HUES48 (cell line): ENCODE measurements around the gene SCARF1.

ENCODE experiments used
- H3K27ac ChIP-seq: one replicate; pipeline ENCODE4 v1.7.0; 2013; ENCODE audit warnings: low read depth, low read length, inconsistent platforms
- H3K27me3 ChIP-seq: 2 replicates; pipeline ENCODE4 v1.6.1; 2013; ENCODE audit warnings: mild to moderate bottlenecking, low read length; ENCODE audit not compliant: control insufficient read depth, insufficient read depth
- H3K36me3 ChIP-seq: 2 replicates; pipeline ENCODE4 v1.6.1; 2013; ENCODE audit warnings: low read length; ENCODE audit not compliant: control insufficient read depth, insufficient read depth
- H3K4me1 ChIP-seq: 2 replicates; pipeline ENCODE4 v1.6.1; 2013; ENCODE audit warnings: mild to moderate bottlenecking, low read length; ENCODE audit not compliant: control insufficient read depth, insufficient read depth
- H3K4me3 ChIP-seq: 2 replicates; pipeline ENCODE4 v1.5.1; 2013; ENCODE audit warnings: mild to moderate bottlenecking, low read depth, low read length
- H3K9ac ChIP-seq: 2 replicates; pipeline ENCODE4 v1.6.1; 2013; ENCODE audit warnings: mild to moderate bottlenecking, low read depth, low read length, moderate library complexity
- H3K9me3 ChIP-seq: 2 replicates; pipeline ENCODE4 v1.6.1; 2013; ENCODE audit warnings: low read length; ENCODE audit not compliant: control insufficient read depth, insufficient read depth

SCARF1 gene

GRCh38 chr17:1646199-1646875 lies 805 bp upstream of the SCARF1 start:
- H3K27ac ChIP-seq, result no peak overlapping the region
- peaks cover 14% of the 10 kb centered on the region for H3K36me3 ChIP-seq
- peaks cover 11% of the 10 kb centered on the region for H3K27me3 ChIP-seq
- H3K4me3 ChIP-seq, result no peak overlapping the region
- no peaks in the 10 kb centered on the region for H3K9me3 ChIP-seq
- H3K9ac ChIP-seq, result no peak overlapping the region
- peaks cover 36% of the 10 kb centered on the region for H3K4me1 ChIP-seq

DNA sequence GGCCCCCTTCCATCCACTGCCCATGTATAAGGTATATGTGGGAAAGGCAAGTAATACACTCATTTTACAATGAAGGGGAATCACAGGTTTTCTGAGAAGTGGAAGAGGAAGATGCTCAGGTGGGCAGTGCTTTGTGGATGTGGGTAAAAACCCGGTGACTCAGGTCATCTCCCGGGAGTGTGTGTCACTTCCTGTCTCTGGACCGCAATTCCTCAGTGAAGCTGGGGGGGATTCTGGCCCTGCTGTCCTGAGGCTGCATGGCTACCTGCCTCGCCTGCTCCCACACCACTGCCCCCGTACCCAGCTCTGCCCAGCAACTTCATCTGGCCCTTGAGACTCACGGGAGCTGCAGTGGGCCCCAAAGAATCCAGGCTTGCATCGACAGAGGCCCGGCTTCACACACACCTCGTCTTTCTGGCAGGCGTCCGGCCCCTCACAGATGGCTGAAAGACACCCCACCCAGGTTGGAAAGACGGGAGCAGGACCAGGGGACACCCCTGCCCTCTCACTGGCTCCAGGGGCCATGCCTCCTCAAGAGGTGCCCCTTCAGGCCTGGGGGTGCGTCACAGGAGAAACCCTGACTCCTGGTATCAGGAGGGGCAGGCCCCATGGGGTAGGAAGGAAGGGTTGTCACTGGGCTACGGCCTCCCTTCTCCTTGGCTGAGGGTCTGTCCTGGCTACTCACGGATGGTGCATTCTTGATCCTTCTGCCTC lies 882 bp downstream of the SCARF1 start:
- Histone ChIP-seq H3K9me3 (no peaks in the 10 kb centered on the region), H3K4me3 (no peak overlapping the region), H3K36me3 (no peaks in the 10 kb centered on the region), H3K4me1 (peaks cover 32% of the 10 kb centered on the region), H3K27ac (no peak overlapping the region), H3K27me3 (peaks cover 11% of the 10 kb centered on the region), H3K9ac (no peak overlapping the region)

DNA sequence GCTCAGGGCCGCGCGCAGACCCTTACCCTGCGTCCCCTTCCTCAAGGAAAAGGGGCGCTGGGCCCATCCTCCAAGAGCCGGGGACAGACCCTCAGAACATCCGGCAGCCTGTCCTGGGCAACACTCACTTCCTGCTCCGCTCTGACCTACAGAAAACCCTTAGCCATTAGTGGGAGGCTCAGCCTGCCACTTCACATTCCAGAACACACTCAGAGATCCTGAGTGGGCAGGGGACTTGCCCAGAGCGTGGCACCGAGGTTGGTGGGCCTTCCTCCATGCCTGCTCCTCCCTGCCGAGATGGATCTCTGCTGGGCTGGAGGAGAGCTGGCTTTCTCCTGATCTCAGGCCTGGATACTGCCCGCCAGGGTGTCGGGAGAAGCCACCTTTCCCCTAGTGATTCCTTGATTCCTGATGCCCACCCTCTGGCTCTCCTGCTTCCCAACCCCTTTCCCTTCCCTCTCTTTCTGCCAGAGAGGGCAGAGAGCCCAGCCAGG lies 1.5 kb downstream of the SCARF1 start:
- Histone ChIP-seq H3K27me3 (peaks cover 11% of the 10 kb centered on the region), H3K9me3 (no peaks in the 10 kb centered on the region), H3K4me3 (peak overlapping the region; percentile 64; the same call in 1 of the 2 replicates), H3K4me1 (peaks cover 35% of the 10 kb centered on the region), H3K9ac (no peak overlapping the region), H3K27ac (no peak overlapping the region), H3K36me3 (no peaks in the 10 kb centered on the region)

DNA sequence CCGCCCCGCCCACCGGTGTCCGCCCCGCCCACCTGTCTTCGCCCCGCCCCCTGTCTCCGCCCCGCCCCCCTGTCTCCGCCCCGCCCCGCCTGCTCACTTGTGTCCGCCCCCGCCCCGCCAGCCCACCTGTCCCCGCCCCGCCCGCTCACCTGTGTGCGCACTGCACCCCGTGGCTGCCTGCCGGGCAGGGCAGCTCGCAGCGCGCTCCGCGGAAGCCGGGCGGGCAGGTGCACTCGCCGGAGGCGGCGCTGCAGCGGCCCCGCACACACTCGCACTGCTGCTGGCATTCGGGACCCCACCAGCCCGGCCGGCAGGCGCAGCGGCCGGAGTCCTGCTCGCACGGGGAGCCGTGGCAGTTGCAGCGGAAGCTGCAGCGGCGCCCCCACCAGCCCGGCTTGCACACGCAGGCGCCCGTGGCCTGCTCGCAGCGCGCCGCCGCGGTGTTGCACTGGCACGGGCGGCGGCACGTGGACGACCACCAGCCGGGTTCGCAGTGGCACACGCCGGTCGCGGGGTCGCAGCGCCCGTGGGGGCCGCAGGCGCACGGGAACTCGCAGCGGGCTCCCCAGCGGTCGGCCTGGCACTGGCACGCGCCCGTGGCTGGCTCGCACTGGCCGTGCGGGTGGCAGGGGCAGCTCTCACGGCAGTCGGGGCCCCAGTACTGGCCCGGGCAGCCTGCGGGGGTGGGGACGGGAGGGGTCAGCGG lies 2.1 kb downstream of the SCARF1 start:
- Histone ChIP-seq H3K9ac (no peak overlapping the region), H3K27ac (no peak overlapping the region), H3K9me3 (no peaks in the 10 kb centered on the region), H3K4me3 (peak overlapping the region; percentile 64; the same call in 1 of the 2 replicates), H3K4me1 (peaks cover 35% of the 10 kb centered on the region), H3K36me3 (no peaks in the 10 kb centered on the region), H3K27me3 (peaks cover 11% of the 10 kb centered on the region)

- Histone ChIP-seq H3K9ac (no peak overlapping the region), H3K27ac (no peak overlapping the region), H3K27me3 (peaks cover 11% of the 10 kb centered on the region), H3K36me3 (no peaks in the 10 kb centered on the region), H3K9me3 (no peaks in the 10 kb centered on the region), H3K4me3 (no peak overlapping the region), H3K4me1 (peaks cover 26% of the 10 kb centered on the region)
Measured at GRCh38 chr17:1641065-1641403, 4.5 kb downstream of the SCARF1 start.

DNA sequence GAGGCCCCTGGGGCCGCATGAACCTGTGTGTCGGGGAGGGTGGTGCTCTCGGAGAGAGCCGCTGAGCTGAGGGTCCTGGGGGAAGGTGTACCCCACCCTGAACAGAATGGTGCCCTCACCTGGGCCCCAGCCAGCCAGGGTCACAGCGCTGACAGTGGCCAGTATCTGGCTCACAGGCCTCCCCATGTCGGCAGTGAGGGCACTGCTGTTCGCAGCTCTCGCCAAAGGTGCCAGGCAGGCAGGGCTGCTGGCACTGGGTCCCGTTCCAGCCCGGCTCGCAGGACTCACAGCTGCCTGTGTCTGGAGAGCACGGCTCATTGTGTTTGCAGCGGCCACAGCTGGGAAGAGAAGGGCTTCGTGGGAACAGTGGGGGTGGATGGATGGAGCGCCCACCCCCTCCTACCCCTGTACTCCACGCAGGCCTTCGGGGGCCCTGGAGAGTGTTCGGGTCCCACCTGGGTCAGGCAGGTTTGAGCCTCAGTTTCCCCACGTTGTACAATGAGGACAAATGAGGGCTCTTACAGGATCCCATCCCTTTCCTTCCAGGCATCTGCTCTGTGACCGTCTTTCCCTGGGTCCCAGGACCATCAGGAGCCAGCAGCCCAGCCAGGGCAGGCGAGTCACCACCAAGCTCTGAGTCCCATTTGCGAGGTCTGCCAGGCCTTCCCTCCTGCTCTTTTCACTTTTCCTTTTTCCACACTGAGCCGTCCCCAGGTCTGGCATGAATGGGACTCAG lies 5.0 kb downstream of the SCARF1 start:
- no peak overlapping the region for H3K9ac ChIP-seq
- H3K4me1 ChIP-seq, result peaks cover 20% of the 10 kb centered on the region
- H3K36me3 ChIP-seq, result no peaks in the 10 kb centered on the region
- H3K9me3 ChIP-seq, result no peaks in the 10 kb centered on the region
- peaks cover 11% of the 10 kb centered on the region for H3K27me3 ChIP-seq
- no peak overlapping the region for H3K4me3 ChIP-seq
- H3K27ac ChIP-seq, result no peak overlapping the region

- Histone ChIP-seq H3K4me3 (no peak overlapping the region), H3K9ac (no peak overlapping the region), H3K4me1 (peaks cover 12% of the 10 kb centered on the region), H3K27ac (no peak overlapping the region), H3K36me3 (no peaks in the 10 kb centered on the region), H3K27me3 (peaks cover 11% of the 10 kb centered on the region), H3K9me3 (no peaks in the 10 kb centered on the region)
Measured at GRCh38 chr17:1639549-1640180, 5.9 kb downstream of the SCARF1 start.

GRCh38 chr17:1638624-1639300 lies 6.8 kb downstream of the SCARF1 start:
- no peak overlapping the region for H3K4me3 ChIP-seq
- no peak overlapping the region for H3K27ac ChIP-seq
- H3K27me3 ChIP-seq, result peaks cover 3% of the 10 kb centered on the region

DNA sequence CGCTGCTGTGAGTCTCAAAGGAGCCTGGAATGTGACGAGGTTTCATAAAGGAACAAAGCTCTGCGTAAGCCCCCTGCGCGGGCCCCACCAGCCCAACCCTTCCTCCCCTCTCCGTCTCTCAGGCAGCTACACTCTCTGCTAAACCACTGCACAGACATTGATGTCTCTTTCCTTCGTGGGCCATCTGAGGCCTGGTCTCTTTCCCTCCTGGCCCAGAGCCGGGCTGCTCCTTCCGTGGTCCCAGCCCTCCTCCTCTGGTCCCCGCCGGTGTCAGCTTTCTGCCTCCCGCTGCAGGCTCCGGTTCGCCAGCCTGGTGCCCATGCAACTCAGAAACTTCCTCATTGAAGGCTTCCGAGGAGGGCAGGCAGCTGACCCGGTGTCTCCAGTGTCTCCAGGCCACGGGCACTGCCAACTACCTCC lies 7.4 kb downstream of the SCARF1 start:
- Histone ChIP-seq H3K9me3 (no peaks in the 10 kb centered on the region), H3K27me3 (no peaks in the 10 kb centered on the region), H3K9ac (no peak overlapping the region), H3K27ac (no peak overlapping the region), H3K36me3 (no peaks in the 10 kb centered on the region), H3K4me1 (0 out of 2 replicates have a peak, but pooled peaks cover 3% of the 10 kb centered on the region), H3K4me3 (no peak overlapping the region)

More at GRCh38 chr17:1638624-1639300, 6.8 kb downstream of the SCARF1 start:
- Histone ChIP-seq H3K9ac (no peak overlapping the region), H3K9me3 (no peaks in the 10 kb centered on the region), H3K36me3 (no peaks in the 10 kb centered on the region), H3K4me1 (0 out of 2 replicates have a peak, but pooled peaks cover 3% of the 10 kb centered on the region)
